Adrenal gland (tissue), 5 donors: Measurements from ENCODE around the gene GCH1.

Experiments used
- CTCF ChIP-seq, 6 experiments: fragments of 450-650 bp in 4 of 6; fragments of 200-600 bp in 2 of 6; sonication (generic) in 1 of 6; IDR thresholded peaks; 1 replicate in 5 of 6; 2 replicates in 1 of 6; pipeline versions ENCODE4 v1.5.1 to v1.8.0; 2016 to 2021; ENCODE audit warnings: antibody characterized with exemption in 6 of 6, mild to moderate bottlenecking in 2 of 6, moderate library complexity in 1 of 6
- POLR2A ChIP-seq, 2 donors: fragments of 450-650 bp; IDR thresholded peaks; one replicate each; pipeline ENCODE4 v1.6.1; 2017; ENCODE audit warnings: antibody characterized with exemption in 2 of 2, mild to moderate bottlenecking in 2 of 2, moderate library complexity in 1 of 2
- donor health status: DM: no; HTN: no; CAD: no.

- TF ChIP-seq POLR2A (IDR thresholded peaks at IDR 0.05), result no peak
- TF ChIP-seq CTCF (IDR thresholded peaks at IDR 0.05), result no peak
These were observed 89.5 kb downstream of the GCH1 start for GRCh38 chr14:54813081-54813480.
